Fibroblast of lung (primary cell): Measurements from ENCODE around the gene MS4A1. TPM values are rescaled to one million over a fixed set of nuclear protein-coding genes. Genes with fewer than 3 reads are reported as not detected.

ENCODE experiments used
- DNase-seq, 2 donors: peaks; one replicate each; pipeline versions ENCODE4 v3.0.0 to v3.0.0-alpha.2; 2010; ENCODE audit warnings: low read depth in 2 of 2
- H2AFZ ChIP-seq: 2 replicates; pipeline ENCODE4 v1.5.1; 2012; ENCODE audit warnings: low read length, control low read depth, inconsistent platforms
- H3K27ac ChIP-seq: 2 replicates; pipeline ENCODE4 v1.5.1; 2011; ENCODE audit warnings: low read length, control low read depth; ENCODE audit not compliant: insufficient read depth
- H3K27me3 ChIP-seq: 2 replicates; pipeline ENCODE4 v1.5.1; 2011; ENCODE audit warnings: mild to moderate bottlenecking, low read length; ENCODE audit not compliant: control insufficient read depth, insufficient read depth
- H3K36me3 ChIP-seq: 2 replicates; pipeline ENCODE4 v1.5.1; 2011; ENCODE audit warnings: low read length; ENCODE audit not compliant: control insufficient read depth, insufficient read depth
- H3K4me1 ChIP-seq: 2 replicates; pipeline ENCODE4 v1.5.1; 2011; ENCODE audit warnings: low read length; ENCODE audit not compliant: control insufficient read depth, insufficient read depth; ENCODE audit errors: extremely low read depth
- H3K4me2 ChIP-seq: 2 replicates; pipeline ENCODE4 v1.5.1; 2011; ENCODE audit warnings: low read length, control low read depth; ENCODE audit not compliant: insufficient read depth; ENCODE audit errors: extremely low read depth
- H3K4me3 ChIP-seq, 4 experiments: fragments of 200-600 bp in 1 of 4; sonication (generic) in 1 of 4; replicated peaks in 1 of 4; 2 replicates each; pipeline ENCODE4 v1.5.1; 2011 to 2016; ENCODE audit warnings: low read length in 4 of 4, low read depth in 3 of 4, mild to moderate bottlenecking in 3 of 4, control low read depth in 2 of 4, inconsistent platforms in 1 of 4, mixed read lengths in 1 of 4; ENCODE audit not compliant: insufficient read depth in 1 of 4; ENCODE audit errors: control extremely low read depth in 1 of 4
- H3K79me2 ChIP-seq: 2 replicates; pipeline ENCODE4 v1.5.1; 2012; ENCODE audit warnings: mild to moderate bottlenecking, low read length, inconsistent platforms; ENCODE audit not compliant: control insufficient read depth, insufficient read depth
- H3K9ac ChIP-seq: 2 replicates; pipeline ENCODE4 v1.5.1; 2011; ENCODE audit warnings: mild to moderate bottlenecking, low read length, control low read depth; ENCODE audit not compliant: insufficient read depth
- H3K9me3 ChIP-seq: 2 replicates; pipeline ENCODE4 v1.5.1; 2012; ENCODE audit warnings: low read depth, low read length; ENCODE audit not compliant: control insufficient read depth, insufficient read depth
- H4K20me1 ChIP-seq: 2 replicates; pipeline ENCODE4 v1.5.1; 2011; ENCODE audit warnings: low read length; ENCODE audit not compliant: control insufficient read depth, insufficient read depth; ENCODE audit errors: extremely low read depth
- CTCF ChIP-seq, 2 donors: IDR thresholded peaks in 1 of 2; conservative IDR thresholded peaks in 1 of 2; 1 replicate in 1 of 2; 2 replicates in 1 of 2; pipeline ENCODE4 v1.5.1; 2011 to 2012; ENCODE audit warnings: low read length in 2 of 2, control low read depth in 1 of 2, inconsistent platforms in 1 of 2, low read depth in 1 of 2, mild to moderate bottlenecking in 1 of 2
- EZH2 ChIP-seq: IDR thresholded peaks from 2 replicates; pipeline ENCODE4 v1.5.1; 2012; ENCODE audit warnings: low read length, control low read depth, mild to moderate bottlenecking; ENCODE audit errors: missing control alignments
- polyA plus RNA-seq, 2 donors: library from polyadenylated mRNA; depleted of rRNA in 1 of 2; stranded (reverse) in 1 of 2; unstranded in 1 of 2; fragments of >200 nt; gene quantifications; 2 replicates each; pipeline ENCODE4 v1.2.1, GENCODE V29; 2011 to 2012; ENCODE audit warnings: missing spikeins in 1 of 2
- total RNA-seq: library from RNA; depleted of rRNA; stranded (reverse); fragments of >200 nt; gene quantifications from 2 replicates; pipeline ENCODE4 v1.2.1, GENCODE V29; 2014

MS4A1 gene
- total and polyA plus RNA-seq, 2 donors (not counting 1 experiment from before 2014, with no cell fraction given): not detected

- Histone ChIP-seq H3K36me3 (no peaks in the 10 kb centered on the region), H4K20me1 (no peaks in the 10 kb centered on the region), H2AFZ (no peak overlapping the region), H3K4me3 (no peak overlapping the region), H3K4me1 (no peaks in the 10 kb centered on the region), H3K27me3 (no peaks in the 10 kb centered on the region), H3K9me3 (no peaks in the 10 kb centered on the region), H3K27ac (no peak overlapping the region), H3K4me2 (no peak overlapping the region), H3K79me2 (no peaks in the 10 kb centered on the region), H3K9ac (no peak overlapping the region)
- DNase-seq: no peak
- TF ChIP-seq EZH2 (no peak), CTCF (conservative IDR thresholded peaks at IDR 0.05 in 1 of 2, IDR thresholded peaks at IDR 0.05 in 1 of 2; ENCODE audit: low read depth in 1 of 2, low read length in 2 of 2) (no peak)
Measured at GRCh38 chr11:60428517-60428916, 27.1 kb upstream of the MS4A1 start.

GRCh38 chr11:60429272-60429671, 26.4 kb upstream of the MS4A1 start, which contains the start of gene MS4A5:
MS4A5 (plus strand) TSS chr11:60429572; CDS start chr11:60429675, 103 bp downstream.
- Histone ChIP-seq H3K79me2 (no peaks in the 10 kb centered on the region), H2AFZ (no peak within 1 kb of the TSS), H3K9me3 (no peaks in the 10 kb centered on the region), H3K36me3 (no peaks in the 10 kb centered on the region), H4K20me1 (no peaks in the 10 kb centered on the region), H3K9ac (no peak within 1 kb of the TSS), H3K4me1 (no peaks in the 10 kb centered on the region), H3K4me3 (no peak within 1 kb of the TSS), H3K27ac (no peak within 1 kb of the TSS), H3K4me2 (no peak within 1 kb of the TSS), H3K27me3 (no peaks in the 10 kb centered on the region)
- DNase-seq: no peak
- no peak for TF ChIP-seq EZH2
- no peak for TF ChIP-seq CTCF (conservative IDR thresholded peaks at IDR 0.05 in 1 of 2, IDR thresholded peaks at IDR 0.05 in 1 of 2; ENCODE audit: low read depth in 1 of 2, low read length in 2 of 2)

- no peak overlapping the region for H3K9ac ChIP-seq
- H3K4me3 ChIP-seq: no peak overlapping the region
- no peak for DNase-seq
- no peaks in the 10 kb centered on the region for H3K79me2 ChIP-seq
- H3K4me1 ChIP-seq: no peaks in the 10 kb centered on the region
- no peaks in the 10 kb centered on the region for H3K9me3 ChIP-seq
- no peaks in the 10 kb centered on the region for H3K36me3 ChIP-seq
- no peak overlapping the region for H2AFZ ChIP-seq
- no peaks in the 10 kb centered on the region for H3K27me3 ChIP-seq
- H3K4me2 ChIP-seq: no peak overlapping the region
- TF ChIP-seq EZH2: no peak
- no peak for TF ChIP-seq CTCF (conservative IDR thresholded peaks at IDR 0.05 in 1 of 2, IDR thresholded peaks at IDR 0.05 in 1 of 2; ENCODE audit: low read depth in 1 of 2, low read length in 2 of 2)
- no peak overlapping the region for H3K27ac ChIP-seq
- H4K20me1 ChIP-seq: no peaks in the 10 kb centered on the region
Measured at GRCh38 chr11:60431251-60431650, 24.4 kb upstream of the MS4A1 start.
